Measurements from ENCODE around the gene CS. TPM values are rescaled to one million over a fixed set of nuclear protein-coding genes. Genes with fewer than 3 reads are reported as not detected.

CS gene
- total RNA-seq, 1 experiment from 2014 or later: 254 TPM

DNA sequence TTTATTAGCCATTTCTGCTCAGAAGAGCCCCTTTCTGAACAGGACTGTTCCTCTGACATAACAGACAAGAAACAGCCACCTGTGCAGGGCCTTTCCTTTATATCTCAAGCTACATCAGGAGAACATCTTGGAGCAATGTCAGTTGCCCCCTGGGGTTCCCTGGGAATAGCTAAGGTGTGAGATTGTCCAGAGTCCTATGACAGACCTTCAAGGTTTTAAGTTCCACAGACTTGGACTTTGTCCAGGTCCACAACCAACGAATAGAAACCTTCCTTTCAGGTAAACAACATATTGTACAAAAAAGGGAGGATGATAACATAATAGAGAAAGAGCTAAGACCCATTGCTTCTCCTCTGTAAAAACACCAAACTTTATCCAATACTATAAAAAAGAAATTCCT, 41.5 kb upstream of the CS start:
- intact Hi-C loops (cut with micrococcal nuclease; ENCODE audit: unreplicated experiment): no loop called here

DNA sequence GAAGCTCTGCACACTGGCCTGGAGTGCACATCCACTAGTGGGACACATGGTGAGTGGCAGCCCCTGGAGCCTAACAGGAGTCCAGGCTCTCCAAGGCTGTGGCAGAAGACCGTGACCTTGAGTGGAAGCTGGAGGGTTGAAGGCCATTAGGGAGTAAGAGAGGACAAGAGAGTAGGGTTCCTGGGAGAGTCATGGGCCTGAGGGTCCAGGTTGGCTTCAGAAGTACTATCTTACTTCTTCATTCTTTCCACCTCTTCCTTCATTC, 39.0 kb upstream of the CS start:
- Mint-ChIP-seq H3K27me3 (ENCODE audit: unreplicated experiment) (no peaks in the 10 kb centered on the region), H3K36me3 (ENCODE audit: insufficient read depth, unreplicated experiment) (peaks cover 14% of the 10 kb centered on the region), H3K4me1 (ENCODE audit: low read depth, unreplicated experiment) (peaks cover 15% of the 10 kb centered on the region), H3K9me3 (ENCODE audit: low read depth, unreplicated experiment) (no peaks in the 10 kb centered on the region), H3K27ac (ENCODE audit: unreplicated experiment) (peak overlapping the region; percentile 42), H3K4me3 (ENCODE audit: low read depth, unreplicated experiment) (no peak overlapping the region)
- intact Hi-C loops (cut with micrococcal nuclease; ENCODE audit: unreplicated experiment): no loop called here
- TSS peak; percentile 26 for BruUV-seq (replicated peaks)
- CTCF ChIA-PET: no interaction called here
- TF ChIP-seq, protein P1, sequence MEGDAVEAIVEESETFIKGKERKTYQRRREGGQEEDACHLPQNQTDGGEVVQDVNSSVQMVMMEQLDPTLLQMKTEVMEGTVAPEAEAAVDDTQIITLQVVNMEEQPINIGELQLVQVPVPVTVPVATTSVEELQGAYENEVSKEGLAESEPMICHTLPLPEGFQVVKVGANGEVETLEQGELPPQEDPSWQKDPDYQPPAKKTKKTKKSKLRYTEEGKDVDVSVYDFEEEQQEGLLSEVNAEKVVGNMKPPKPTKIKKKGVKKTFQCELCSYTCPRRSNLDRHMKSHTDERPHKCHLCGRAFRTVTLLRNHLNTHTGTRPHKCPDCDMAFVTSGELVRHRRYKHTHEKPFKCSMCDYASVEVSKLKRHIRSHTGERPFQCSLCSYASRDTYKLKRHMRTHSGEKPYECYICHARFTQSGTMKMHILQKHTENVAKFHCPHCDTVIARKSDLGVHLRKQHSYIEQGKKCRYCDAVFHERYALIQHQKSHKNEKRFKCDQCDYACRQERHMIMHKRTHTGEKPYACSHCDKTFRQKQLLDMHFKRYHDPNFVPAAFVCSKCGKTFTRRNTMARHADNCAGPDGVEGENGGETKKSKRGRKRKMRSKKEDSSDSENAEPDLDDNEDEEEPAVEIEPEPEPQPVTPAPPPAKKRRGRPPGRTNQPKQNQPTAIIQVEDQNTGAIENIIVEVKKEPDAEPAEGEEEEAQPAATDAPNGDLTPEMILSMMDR (IDR thresholded peaks at IDR 0.05; ENCODE audit: unreplicated experiment): no peak
- no peak for DNase-seq

More for the DNA sequence above, 41.5 kb upstream of the CS start:
- CTCF ChIA-PET: interaction anchor here (0.8 kb wide), 1 partner anchor 11 kb away, joined by 5 read pairs; no protein-coding TSS in a partner anchor
- Mint-ChIP-seq H3K4me1 (ENCODE audit: low read depth, unreplicated experiment) (peaks cover 15% of the 10 kb centered on the region), H3K9me3 (ENCODE audit: low read depth, unreplicated experiment) (no peaks in the 10 kb centered on the region), H3K36me3 (ENCODE audit: insufficient read depth, unreplicated experiment) (peaks cover 18% of the 10 kb centered on the region), H3K27ac (ENCODE audit: unreplicated experiment) (no peak overlapping the region), H3K4me3 (ENCODE audit: low read depth, unreplicated experiment) (no peak overlapping the region), H3K27me3 (ENCODE audit: unreplicated experiment) (no peaks in the 10 kb centered on the region)
- TF ChIP-seq, protein P1 (IDR thresholded peaks at IDR 0.05; ENCODE audit: unreplicated experiment): no peak
- no TSS peak for BruUV-seq (replicated peaks)
- DNase-seq: no peak

DNA sequence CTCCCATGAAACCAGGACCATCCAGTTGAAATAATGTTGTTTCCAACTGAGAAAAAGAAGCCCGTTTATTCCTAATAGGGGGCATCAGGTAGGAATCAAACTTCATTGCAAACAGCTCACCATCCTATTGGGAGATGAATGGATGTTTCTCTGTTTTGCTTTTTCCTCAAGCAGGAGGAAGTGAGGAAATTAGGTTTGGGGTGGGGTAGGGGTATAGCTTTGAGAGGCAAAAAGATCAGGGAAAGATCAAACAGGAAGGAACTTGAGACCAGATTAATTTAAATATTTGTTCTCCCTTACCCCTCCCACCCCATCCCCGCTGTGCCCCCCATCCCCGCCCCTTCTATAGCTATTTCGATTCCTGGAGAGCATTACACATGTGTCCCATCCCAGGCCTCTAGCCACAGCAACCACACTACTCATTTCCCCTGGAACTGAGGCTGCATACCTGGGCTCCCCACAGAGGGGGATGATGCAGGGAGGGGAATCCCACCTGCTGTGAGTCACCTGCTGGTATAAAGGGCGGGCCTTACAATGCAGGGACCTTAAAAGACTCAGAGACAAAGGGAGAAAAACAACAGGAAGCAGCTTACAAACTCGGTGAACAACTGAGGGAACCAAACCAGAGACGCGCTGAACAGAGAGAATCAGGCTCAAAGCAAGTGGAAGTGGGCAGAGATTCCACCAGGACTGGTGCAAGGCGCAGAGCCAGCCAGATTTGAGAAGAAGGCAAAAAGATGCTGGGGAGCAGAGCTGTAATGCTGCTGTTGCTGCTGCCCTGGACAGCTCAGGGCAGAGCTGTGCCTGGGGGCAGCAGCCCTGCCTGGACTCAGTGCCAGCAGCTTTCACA, 38.4 kb upstream of the CS start, which contains the start of gene IL23A:
Gene IL23A, plus strand, starts transcription at position 577 of the 850 bp plus-strand sequence. Its CDS starts 161 bp downstream, at position 738.
- peak; percentile 66 for DNase-seq
- Mint-ChIP-seq H3K27ac (ENCODE audit: unreplicated experiment) (peak within 1 kb of the TSS; percentile 42), H3K27me3 (ENCODE audit: unreplicated experiment) (no peaks in the 10 kb centered on the region), H3K9me3 (ENCODE audit: low read depth, unreplicated experiment) (no peaks in the 10 kb centered on the region), H3K4me3 (ENCODE audit: low read depth, unreplicated experiment) (no peak within 1 kb of the TSS), H3K4me1 (ENCODE audit: low read depth, unreplicated experiment) (peaks cover 17% of the 10 kb centered on the region), H3K36me3 (ENCODE audit: insufficient read depth, unreplicated experiment) (peaks cover 16% of the 10 kb centered on the region)
- TF ChIP-seq, protein P1 (IDR thresholded peaks at IDR 0.05; ENCODE audit: unreplicated experiment): no peak
- intact Hi-C loops (cut with micrococcal nuclease; ENCODE audit: unreplicated experiment): no loop called here
- BruUV-seq (replicated peaks): no TSS peak
- CTCF ChIA-PET: interaction anchor here (0.5 to 0.7 kb wide), 3 partner anchors 98 to 298 kb away, joined by 3 to 4 read pairs (median 3); no protein-coding TSS in a partner anchor

DNA sequence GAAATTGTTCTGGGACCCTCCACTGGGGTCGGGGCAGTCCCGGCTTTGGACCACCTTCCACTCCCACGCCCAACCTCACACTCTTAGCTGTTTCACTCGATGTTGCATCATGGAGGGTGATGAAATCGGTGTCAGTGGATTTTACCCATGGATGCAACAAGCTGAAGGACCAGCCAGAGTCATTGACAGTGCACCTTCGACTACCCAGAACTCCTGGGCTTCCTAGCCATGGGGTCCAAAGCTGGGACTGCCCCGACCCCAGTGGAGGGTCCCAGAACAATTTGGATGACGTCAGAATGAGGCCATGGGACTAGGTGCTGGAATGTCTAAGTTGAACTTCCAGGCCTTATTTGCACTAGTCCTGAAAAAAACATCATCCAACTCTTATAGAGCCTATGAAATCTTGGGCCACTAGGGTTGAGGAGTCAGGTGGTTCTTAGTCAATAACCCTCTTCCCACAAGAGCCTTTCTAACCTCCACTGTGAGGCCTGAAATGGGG, 37.7 kb upstream of the CS start:
- H3K4me3 Mint-ChIP-seq (ENCODE audit: low read depth, unreplicated experiment): no peak overlapping the region
- DNase-seq: no peak
- TF ChIP-seq, protein P1 (IDR thresholded peaks at IDR 0.05; ENCODE audit: unreplicated experiment): no peak
- no peak overlapping the region for H3K27ac Mint-ChIP-seq (ENCODE audit: unreplicated experiment)
- no TSS peak for BruUV-seq (replicated peaks)
- CTCF ChIA-PET: interaction anchor here (0.5 kb wide), 1 partner anchor 99 kb away, joined by 4 read pairs; no protein-coding TSS in a partner anchor
- peaks cover 23% of the 10 kb centered on the region for H3K36me3 Mint-ChIP-seq (ENCODE audit: insufficient read depth, unreplicated experiment)
- intact Hi-C loops (cut with micrococcal nuclease; ENCODE audit: unreplicated experiment): no loop called here
- H3K9me3 Mint-ChIP-seq (ENCODE audit: low read depth, unreplicated experiment): no peaks in the 10 kb centered on the region
- no peaks in the 10 kb centered on the region for H3K27me3 Mint-ChIP-seq (ENCODE audit: unreplicated experiment)
- peaks cover 24% of the 10 kb centered on the region for H3K4me1 Mint-ChIP-seq (ENCODE audit: low read depth, unreplicated experiment)

Measured in Calu3 (cell line).